HG02885 (cell line): Measurements from ENCODE around the gene TMEM14B.
"Not testable (repeated sequence)": the region's sequence is repeated elsewhere in the genome, so short reads cannot be mapped to it uniquely, and the experiment has no call there.

ENCODE experiments used
- ATAC-seq: cut with Tn5 transposase; IDR thresholded peaks from one replicate; pipeline ENCODE4 v1.9.1; 2021; ENCODE audit warnings: mild to moderate bottlenecking; ENCODE audit not compliant: unreplicated experiment, poor library complexity

The TMEM14B gene

DNA sequence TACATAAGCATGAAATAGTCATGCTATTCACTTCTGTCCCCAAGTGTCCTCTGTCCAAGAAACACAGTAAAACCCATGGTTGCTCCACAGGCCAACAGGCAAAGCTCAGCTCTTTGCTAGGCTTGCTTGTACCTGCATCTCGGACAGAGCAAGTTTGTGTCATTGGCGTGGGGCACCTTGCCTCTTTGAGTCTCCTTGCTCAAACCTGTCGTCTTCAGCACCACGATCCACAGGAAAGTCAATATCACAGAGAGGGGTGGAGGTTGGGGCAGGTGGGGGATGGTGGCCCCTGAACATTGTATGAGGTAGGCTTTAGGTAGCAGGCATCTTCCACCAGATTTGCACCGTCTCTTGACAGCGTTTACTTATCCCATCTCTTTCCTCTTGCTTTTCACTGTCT, 4.1 kb upstream of the TMEM14B start:
- ATAC-seq = no peak

- no peak for ATAC-seq
Observed at GRCh38 chr6:10745116-10745515, 2.5 kb upstream of the TMEM14B start.

GRCh38 chr6:10746915-10747250, 722 bp upstream of the TMEM14B start:
- no peak for ATAC-seq

DNA sequence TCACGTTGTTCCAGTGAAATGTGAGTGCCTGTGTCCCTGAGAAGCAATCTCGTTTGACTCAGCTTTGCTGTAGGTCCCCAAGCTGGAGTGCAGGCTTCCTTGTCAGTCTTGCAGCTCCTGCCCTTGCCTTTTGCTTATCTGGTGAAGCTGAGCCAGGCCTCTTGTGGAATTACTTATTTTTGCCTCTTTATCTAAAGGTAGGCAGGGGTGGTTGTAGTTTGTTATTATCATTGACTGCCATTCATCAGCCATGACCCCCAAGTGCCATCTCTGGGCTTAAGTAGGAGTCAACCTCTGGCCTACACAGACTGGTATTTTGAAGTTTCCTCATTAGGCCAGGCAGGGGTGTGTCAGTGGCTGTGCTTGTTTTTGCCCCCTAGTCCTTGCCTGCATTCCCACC, 2.1 kb downstream of the TMEM14B start:
- no peak for ATAC-seq

DNA sequence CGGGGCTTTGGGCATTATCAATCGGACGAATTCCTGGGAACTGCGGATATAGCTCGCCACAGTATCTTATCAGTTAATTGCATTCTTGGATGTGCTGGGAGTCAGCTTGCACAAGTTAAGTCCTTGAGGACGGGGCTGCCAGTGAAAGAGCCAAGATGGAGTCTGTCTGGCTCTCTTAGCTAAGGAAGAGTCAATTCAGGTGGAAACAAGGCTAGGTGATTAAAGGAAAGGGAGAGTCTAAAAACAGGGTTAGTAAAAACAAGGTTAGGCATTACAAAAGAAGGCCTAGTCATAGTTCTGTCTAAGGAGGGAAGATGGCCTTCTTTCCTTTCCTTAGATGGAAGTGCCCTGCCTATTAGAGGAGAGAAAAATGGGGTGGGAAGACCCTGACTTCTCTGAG, 3.0 kb downstream of the TMEM14B start:
- ATAC-seq = not testable (repeated sequence)

GRCh38 chr6:10751757-10752156, 4.2 kb downstream of the TMEM14B start:
- not testable (repeated sequence) for ATAC-seq

DNA sequence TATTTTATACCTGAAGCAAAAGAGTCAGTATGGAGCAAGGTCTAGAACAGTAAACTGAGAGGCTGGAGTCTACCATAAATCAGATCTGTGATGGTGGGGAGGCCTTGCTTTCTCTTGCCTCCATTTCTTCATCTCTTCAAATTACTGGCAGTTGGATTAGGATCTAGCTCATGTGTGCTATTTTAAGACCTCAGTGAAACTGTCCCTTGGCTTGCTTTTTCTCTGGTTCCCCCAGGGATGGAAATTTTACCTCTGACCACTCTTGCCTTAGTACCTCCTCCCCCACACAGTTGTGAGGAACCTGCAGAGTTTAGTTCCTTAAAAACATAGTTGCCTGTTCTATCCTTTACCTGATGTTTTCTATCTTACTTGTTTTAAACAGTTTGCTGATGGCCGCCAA, 8.5 kb downstream of the TMEM14B start:
- no peak for ATAC-seq

GRCh38 chr6:10759312-10759839, 11.8 kb downstream of the TMEM14B start:
- no peak for ATAC-seq

- no peak for ATAC-seq
Observed at GRCh38 chr6:10759884-10760329, 12.3 kb downstream of the TMEM14B start.

DNA sequence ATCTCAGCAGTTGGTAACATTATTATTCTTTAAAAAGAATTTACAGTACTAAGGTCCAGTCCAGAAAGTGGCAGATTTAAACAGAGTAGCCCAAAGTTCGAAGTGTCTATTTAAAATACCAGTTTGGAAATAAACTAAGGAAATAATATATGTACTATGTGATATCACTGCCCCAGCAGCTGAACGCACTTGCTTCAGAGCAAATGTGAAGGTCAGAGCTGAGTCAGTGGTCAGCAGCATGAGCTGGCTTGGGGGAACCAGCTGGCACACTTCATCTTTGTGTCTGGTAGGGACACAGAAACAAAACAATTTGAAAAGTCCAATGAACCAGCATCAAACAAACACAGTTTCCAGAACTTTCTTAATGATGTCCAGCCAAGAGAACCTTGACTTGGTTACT, 15.4 kb downstream of the TMEM14B start:
- no peak for ATAC-seq

DNA sequence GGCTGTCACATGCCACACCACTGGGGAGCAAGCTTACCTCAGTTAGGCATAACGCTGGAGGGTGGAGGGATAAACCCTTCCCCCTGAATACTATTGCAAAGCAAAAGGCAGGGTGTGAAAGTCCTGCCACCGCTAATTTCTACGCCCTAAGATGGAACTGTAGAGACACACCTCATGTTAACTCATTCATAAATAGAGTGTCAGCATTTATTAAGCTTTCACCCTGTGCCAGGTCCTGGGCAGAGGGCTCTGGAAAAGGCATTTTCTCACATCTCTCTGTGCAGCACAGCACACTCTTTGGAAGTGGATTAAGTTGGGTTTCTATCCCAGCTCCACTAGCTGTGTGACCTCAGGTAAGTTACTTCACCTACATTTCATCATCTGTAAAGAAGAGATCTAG, 21.8 kb downstream of the TMEM14B start:
- ATAC-seq = no peak

GRCh38 chr6:10771371-10771894, 23.8 kb downstream of the TMEM14B start:
- ATAC-seq = no peak

GRCh38 chr6:10778230-10778629, 30.6 kb downstream of the TMEM14B start:
- no peak for ATAC-seq

GRCh38 chr6:10779076-10779475, 31.5 kb downstream of the TMEM14B start:
- no peak for ATAC-seq

- ATAC-seq = no peak
Observed at GRCh38 chr6:10791673-10792072, 44.1 kb downstream of the TMEM14B start.

- no peak for ATAC-seq
Observed at GRCh38 chr6:10792101-10792500, 44.5 kb downstream of the TMEM14B start.

- ATAC-seq = no peak
Observed at GRCh38 chr6:10793035-10793434, 45.4 kb downstream of the TMEM14B start.

DNA sequence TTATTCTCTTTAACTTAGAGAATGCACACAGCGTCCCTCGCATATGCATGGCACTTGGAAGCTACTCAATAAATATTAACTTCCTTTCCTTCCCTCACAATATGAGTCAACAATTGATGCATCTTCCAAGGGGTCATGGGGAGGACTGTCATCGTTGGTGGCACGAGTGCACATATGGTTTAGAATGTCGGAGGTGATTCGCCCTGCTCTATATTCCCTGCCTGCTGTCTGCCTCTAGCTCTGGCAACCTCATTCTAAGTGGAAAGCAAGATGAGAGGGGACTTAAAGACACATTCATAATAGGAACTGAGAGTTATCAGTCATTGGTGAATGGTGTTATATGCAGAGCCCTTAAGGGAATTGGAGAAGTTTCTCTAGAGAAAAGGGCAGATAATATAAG, 46.1 kb downstream of the TMEM14B start:
- ATAC-seq = no peak

DNA sequence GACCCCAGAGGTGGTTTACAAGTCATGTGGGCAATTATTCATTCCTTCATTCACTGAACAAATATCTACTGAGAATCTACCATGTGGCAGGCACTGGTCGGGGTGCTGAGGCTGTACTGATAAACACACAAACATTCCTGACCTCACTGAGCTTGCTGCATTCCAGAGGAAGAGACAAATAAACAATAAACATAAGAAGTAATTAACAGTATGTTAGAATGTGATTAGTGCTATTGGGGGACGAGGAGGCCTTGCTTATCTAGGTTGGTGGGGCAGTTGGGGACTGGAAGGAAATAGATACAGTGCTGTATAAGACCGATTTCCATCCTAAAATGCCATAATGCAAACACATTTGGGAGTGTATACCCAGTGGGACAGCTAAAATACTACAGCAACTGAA, 46.6 kb downstream of the TMEM14B start:
- no peak for ATAC-seq

GRCh38 chr6:10800810-10801209, 53.2 kb downstream of the TMEM14B start:
- ATAC-seq = no peak

GRCh38 chr6:10801224-10801848, 53.7 kb downstream of the TMEM14B start:
- ATAC-seq = peak; percentile 95
